Endodermal cell (in vitro differentiated cells): ENCODE measurements around the gene PAXIP1. TPM values are rescaled to one million over a fixed set of nuclear protein-coding genes. Genes with fewer than 3 reads are reported as not detected.

Experiments used
- DNase-seq: peaks from one replicate; pipeline ENCODE4 v3.0.0-alpha.2; 2017
- H3K27ac ChIP-seq: 2 replicates; pipeline ENCODE4 v1.5.1; 2013; ENCODE audit warnings: mild to moderate bottlenecking, low read depth, low read length, moderate library complexity
- H3K27me3 ChIP-seq: 2 replicates; pipeline ENCODE4 v1.6.1; 2013; ENCODE audit warnings: mild to moderate bottlenecking, low read length, moderate library complexity; ENCODE audit not compliant: insufficient read depth, control insufficient read depth, poor library complexity, severe bottlenecking
- H3K36me3 ChIP-seq: 2 replicates; pipeline ENCODE4 v1.7.0; 2013; ENCODE audit warnings: mild to moderate bottlenecking, low read length, moderate library complexity; ENCODE audit not compliant: control insufficient read depth, insufficient read depth
- H3K4me1 ChIP-seq: one replicate; pipeline ENCODE4 v1.7.0; 2013; ENCODE audit warnings: low read length; ENCODE audit not compliant: control insufficient read depth, insufficient read depth
- H3K4me3 ChIP-seq: 2 replicates; pipeline ENCODE4 v1.5.1; 2013; ENCODE audit warnings: mild to moderate bottlenecking, low read length, moderate library complexity
- H3K9ac ChIP-seq: 2 replicates; pipeline ENCODE4 v1.6.1; 2013; ENCODE audit warnings: mild to moderate bottlenecking, low read length, moderate library complexity; ENCODE audit not compliant: poor library complexity, severe bottlenecking; ENCODE audit errors: extremely low read depth
- H3K9me3 ChIP-seq: 2 replicates; pipeline ENCODE4 v1.6.1; 2013; ENCODE audit warnings: mild to moderate bottlenecking, low read length, moderate library complexity; ENCODE audit not compliant: control insufficient read depth
- H3K27ac Mint-ChIP-seq: 2 replicates; pipeline ENCODE4 v1.8.0; 2020; ENCODE audit warnings: mixed read lengths
- H3K27me3 Mint-ChIP-seq: 2 replicates; pipeline ENCODE4 v1.8.0; 2021; ENCODE audit warnings: mild to moderate bottlenecking, mixed read lengths; ENCODE audit not compliant: insufficient read depth
- H3K36me3 Mint-ChIP-seq: 2 replicates; pipeline ENCODE4 v1.8.0; 2020; ENCODE audit warnings: low read depth, mixed read lengths
- H3K4me1 Mint-ChIP-seq: 2 replicates; pipeline ENCODE4 v1.8.0; 2020; ENCODE audit warnings: mixed read lengths
- H3K4me3 Mint-ChIP-seq: 2 replicates; pipeline ENCODE4 v1.8.0; 2020; ENCODE audit warnings: mild to moderate bottlenecking, moderate library complexity, mixed read lengths
- H3K9me3 Mint-ChIP-seq: 2 replicates; pipeline ENCODE4 v1.8.0; 2020; ENCODE audit warnings: mild to moderate bottlenecking, mixed read lengths
- WGBS, 2 experiments: methylation state at CpG; one replicate each; pipeline versions ENCODE4 v1.1.5 to v1.1.7; 2013; ENCODE audit warnings: missing lambda C conversion rate in 2 of 2, mixed read lengths in 1 of 2; ENCODE audit not compliant: insufficient coverage in 1 of 2, insufficient read length in 1 of 2; 5-methylcytosine and 5-hydroxymethylcytosine counted together
- total RNA-seq, 2 donors: library from RNA; stranded (reverse); fragmentation: NEBNext Ultra II Directional in 1 of 2; extraction: Animal tissue kit (Norgen Biotek cat#: 25700) in 1 of 2; gene quantifications; 2 replicates in 1 of 2; 3 replicates in 1 of 2; pipeline ENCODE4 v1.2.1, GENCODE V29; 2021
- TF ChIP-seq, protein P1 (sequence below): fragments of 200-600 bp; sonication (generic); conservative IDR thresholded peaks from 2 replicates; pipeline ENCODE4 v1.5.0; 2021; ENCODE audit warnings: antibody characterized with exemption, mild to moderate bottlenecking

The PAXIP1 gene
- total RNA-seq, 2 donors from 2014 or later = 33.4 to 35.0 TPM

DNA sequence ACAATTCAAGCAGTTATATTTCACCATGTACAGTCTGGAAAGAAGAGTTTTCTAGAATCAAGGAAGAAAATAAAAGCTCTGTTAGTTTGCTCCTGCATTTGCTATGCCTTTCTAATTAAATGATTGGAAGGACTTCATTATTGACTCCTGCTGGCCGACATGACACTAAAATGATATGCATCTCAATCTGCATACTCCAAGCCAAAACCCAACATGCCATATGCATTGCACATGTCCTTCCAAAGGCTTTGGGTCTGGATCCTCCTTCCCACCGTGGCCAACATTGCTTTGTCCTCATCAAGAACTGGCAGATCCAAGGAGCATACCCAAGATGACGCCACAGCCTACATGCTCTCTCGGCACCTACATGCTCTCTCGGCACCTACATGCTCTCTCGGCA lies 46.5 kb downstream of the PAXIP1 start:
- Mint-ChIP-seq H3K4me3 (no peak overlapping the region), H3K4me1 (peaks cover 8% of the 10 kb centered on the region), H3K9me3 (no peaks in the 10 kb centered on the region), H3K27ac (no peak overlapping the region), H3K27me3 (no peaks in the 10 kb centered on the region), H3K36me3 (peaks cover 78% of the 10 kb centered on the region)
- Histone ChIP-seq H3K36me3 (peaks cover 85% of the 10 kb centered on the region), H3K27me3 (no peaks in the 10 kb centered on the region), H3K4me3 (no peak overlapping the region), H3K9me3 (no peaks in the 10 kb centered on the region), H3K9ac (no peak overlapping the region), H3K4me1 (no peaks in the 10 kb centered on the region), H3K27ac (no peak overlapping the region)
- TF ChIP-seq, protein P1, sequence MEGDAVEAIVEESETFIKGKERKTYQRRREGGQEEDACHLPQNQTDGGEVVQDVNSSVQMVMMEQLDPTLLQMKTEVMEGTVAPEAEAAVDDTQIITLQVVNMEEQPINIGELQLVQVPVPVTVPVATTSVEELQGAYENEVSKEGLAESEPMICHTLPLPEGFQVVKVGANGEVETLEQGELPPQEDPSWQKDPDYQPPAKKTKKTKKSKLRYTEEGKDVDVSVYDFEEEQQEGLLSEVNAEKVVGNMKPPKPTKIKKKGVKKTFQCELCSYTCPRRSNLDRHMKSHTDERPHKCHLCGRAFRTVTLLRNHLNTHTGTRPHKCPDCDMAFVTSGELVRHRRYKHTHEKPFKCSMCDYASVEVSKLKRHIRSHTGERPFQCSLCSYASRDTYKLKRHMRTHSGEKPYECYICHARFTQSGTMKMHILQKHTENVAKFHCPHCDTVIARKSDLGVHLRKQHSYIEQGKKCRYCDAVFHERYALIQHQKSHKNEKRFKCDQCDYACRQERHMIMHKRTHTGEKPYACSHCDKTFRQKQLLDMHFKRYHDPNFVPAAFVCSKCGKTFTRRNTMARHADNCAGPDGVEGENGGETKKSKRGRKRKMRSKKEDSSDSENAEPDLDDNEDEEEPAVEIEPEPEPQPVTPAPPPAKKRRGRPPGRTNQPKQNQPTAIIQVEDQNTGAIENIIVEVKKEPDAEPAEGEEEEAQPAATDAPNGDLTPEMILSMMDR = no peak
- 95 to 100% methylated on average over 3 to 6 of the region's 6 CpGs for WGBS, 2 experiments
- DNase-seq = no peak

DNA sequence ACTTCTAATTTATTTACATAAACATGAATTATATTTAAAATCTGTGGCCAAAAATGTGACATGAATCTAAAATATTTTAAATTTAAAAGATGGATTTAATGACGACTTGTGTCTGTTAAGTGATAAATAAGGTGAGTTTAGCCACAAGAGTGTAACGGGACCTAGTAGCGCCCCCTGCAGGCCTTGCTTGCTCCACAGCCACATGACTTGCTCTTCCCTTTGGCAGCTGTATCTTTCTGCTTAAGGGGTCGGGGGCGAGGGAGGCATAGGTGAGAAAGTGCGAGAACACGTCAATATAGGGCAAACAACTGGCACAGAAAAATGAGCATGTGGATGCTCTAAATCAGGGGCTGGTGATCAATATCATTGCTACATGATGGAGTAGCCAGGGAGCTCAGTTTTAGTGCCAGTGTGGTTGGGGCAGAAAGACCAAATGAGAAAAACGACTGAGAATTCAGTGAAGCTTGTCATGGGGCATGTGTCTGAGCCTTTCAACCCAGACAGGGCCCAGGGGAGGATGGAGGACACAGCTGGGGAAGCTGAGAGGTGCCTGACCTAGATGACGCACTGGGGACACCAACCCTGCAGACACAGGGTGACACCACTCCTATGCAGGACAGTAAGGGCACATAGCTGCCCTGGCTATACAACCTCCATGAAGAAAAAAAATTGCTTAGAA lies 49.8 kb downstream of the PAXIP1 start:
- WGBS, 2 experiments = 67 to 71% methylated on average over 6 to 9 of the region's 9 CpGs

DNA sequence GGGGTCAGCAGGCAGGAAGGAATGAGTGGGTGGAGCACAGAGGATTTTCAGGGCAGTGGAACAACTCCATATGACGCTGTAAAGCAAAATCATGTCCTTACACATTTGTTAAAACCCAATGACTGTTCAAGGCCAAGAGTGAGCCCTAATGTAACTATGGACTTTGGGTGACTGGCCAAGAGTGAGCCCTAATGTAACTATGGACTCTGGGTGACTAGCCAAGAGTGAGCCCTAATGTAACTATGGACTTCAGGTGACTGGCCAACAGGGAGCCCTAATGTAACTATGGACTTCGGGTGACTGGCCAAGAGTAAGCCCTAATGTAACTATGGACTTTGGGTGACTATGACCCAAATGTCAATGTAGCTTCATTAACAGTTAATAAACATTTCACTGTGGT lies 52.0 kb downstream of the PAXIP1 start:
- no peak overlapping the region for H3K4me3 Mint-ChIP-seq
- H3K36me3 Mint-ChIP-seq = peaks cover 71% of the 10 kb centered on the region
- no peaks in the 10 kb centered on the region for H3K27me3 Mint-ChIP-seq
- H3K4me1 Mint-ChIP-seq = no peaks in the 10 kb centered on the region
- no peak overlapping the region for H3K4me3 ChIP-seq
- no peaks in the 10 kb centered on the region for H3K9me3 ChIP-seq
- H3K36me3 ChIP-seq = peaks cover 86% of the 10 kb centered on the region
- 90 to 98% methylated on average over 2 of the region's 2 CpGs for WGBS, 2 experiments
- no peak overlapping the region for H3K27ac ChIP-seq
- H3K9me3 Mint-ChIP-seq = no peaks in the 10 kb centered on the region
- no peaks in the 10 kb centered on the region for H3K4me1 ChIP-seq
- DNase-seq = no peak
- H3K27ac Mint-ChIP-seq = no peak overlapping the region
- no peaks in the 10 kb centered on the region for H3K27me3 ChIP-seq
- H3K9ac ChIP-seq = no peak overlapping the region
- TF ChIP-seq, protein P1 = no peak

More for the DNA sequence above, 49.8 kb downstream of the PAXIP1 start:
- H3K9me3 Mint-ChIP-seq = no peaks in the 10 kb centered on the region
- Histone ChIP-seq H3K9ac (no peak overlapping the region), H3K9me3 (no peaks in the 10 kb centered on the region), H3K27ac (no peak overlapping the region), H3K27me3 (no peaks in the 10 kb centered on the region), H3K36me3 (peaks cover 82% of the 10 kb centered on the region), H3K4me3 (no peak overlapping the region), H3K4me1 (no peaks in the 10 kb centered on the region)
- peak; percentile 94 for DNase-seq
- no peaks in the 10 kb centered on the region for H3K4me1 Mint-ChIP-seq
- H3K27ac Mint-ChIP-seq = no peak overlapping the region
- no peaks in the 10 kb centered on the region for H3K27me3 Mint-ChIP-seq
- peaks cover 71% of the 10 kb centered on the region for H3K36me3 Mint-ChIP-seq
- H3K4me3 Mint-ChIP-seq = no peak overlapping the region
- TF ChIP-seq, protein P1 = peak; percentile 97
